ENCODE measurements around the gene THRSP. TPM values are rescaled to one million over a fixed set of nuclear protein-coding genes. Genes with fewer than 3 reads are reported as not detected.

THRSP gene, protein sequence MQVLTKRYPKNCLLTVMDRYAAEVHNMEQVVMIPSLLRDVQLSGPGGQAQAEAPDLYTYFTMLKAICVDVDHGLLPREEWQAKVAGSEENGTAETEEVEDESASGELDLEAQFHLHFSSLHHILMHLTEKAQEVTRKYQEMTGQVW
- not detected in 2 replicates for total RNA-seq

DNA sequence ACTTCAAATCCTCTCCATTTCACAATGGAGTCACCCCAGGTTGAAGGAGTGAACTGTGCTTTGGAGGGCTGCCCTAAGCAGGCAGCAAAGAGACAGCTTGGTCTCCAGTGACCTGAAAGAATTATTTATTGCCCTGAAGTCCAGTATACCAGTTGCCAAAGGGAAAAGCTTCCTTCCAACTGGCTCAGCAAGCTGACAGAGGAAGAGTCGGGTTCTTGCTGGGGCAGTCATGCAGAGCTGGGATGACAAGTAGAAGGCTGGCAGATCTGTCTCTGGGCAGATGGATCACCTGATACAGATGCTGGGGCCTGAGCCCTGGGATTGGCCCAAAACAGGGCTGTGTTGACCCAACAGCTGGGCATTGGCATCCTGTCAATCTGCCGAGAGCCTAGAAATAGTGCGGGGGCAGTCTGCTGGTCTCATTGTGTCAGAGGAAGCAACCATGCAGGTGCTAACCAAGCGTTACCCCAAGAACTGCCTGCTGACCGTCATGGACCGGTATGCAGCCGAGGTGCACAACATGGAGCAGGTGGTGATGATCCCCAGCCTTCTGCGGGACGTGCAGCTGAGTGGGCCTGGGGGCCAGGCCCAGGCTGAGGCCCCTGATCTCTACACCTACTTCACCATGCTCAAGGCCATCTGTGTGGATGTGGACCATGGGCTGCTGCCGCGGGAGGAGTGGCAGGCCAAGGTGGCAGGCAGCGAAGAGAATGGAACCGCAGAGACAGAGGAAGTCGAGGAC is at the start of gene THRSP:
Gene THRSP, plus strand, starts transcription at position 422 of the 742 bp plus-strand sequence. Its CDS starts 21 bp downstream, at position 443.

DNA sequence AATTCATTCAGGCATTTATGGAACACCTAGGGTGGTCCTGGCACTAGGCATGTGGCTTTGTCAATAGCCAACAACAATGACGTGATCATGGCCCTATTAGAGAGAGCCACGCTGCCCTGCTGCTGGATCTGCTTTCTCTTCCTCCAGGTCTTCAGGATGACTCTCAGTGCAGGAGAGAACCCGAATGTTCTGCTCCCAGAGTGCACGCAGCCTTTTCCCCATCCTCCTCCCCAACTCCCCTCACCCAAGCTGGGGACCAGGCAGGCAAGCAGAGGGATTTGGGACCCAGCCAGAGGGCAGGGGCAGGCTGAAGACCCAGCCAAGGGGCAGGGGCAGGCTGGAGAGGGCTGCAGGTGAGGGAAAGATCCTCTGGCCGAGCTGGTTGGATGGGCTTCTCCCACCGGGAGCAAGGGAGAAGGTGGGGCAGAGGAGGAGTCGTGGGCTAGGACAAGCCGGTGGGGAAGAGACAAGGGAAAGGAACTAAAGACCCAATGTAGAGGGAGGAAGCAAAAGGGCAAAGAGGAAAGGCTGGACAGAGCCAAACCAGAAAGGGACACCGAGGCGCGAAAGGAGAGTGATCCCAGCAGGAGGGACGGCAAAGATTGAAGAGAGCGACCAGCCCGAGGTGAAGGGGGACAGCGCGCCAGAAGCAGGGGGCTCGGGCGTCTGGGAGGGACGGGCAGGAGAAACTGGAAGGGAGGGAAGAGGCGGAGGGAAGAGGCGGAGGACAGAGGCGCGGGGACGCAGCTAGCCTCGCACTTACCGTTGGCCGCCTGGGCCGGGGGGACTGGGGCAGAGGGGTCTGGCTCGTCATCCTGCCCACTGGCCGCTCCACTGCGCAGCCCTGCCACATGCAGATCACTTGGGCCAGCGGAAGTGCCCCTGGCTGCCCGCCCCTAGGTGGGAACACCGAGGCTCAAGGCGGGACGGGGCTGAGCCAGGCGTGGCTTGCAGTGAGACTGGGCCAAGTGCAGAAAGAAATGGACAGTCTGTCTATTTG is 41.0 kb upstream of the THRSP start, which contains the start of gene KCTD14:
Gene KCTD14, minus strand, starts transcription at position 880 of the 1,000 bp plus-strand sequence. Its CDS starts 27 bp downstream, at position 853.

DNA sequence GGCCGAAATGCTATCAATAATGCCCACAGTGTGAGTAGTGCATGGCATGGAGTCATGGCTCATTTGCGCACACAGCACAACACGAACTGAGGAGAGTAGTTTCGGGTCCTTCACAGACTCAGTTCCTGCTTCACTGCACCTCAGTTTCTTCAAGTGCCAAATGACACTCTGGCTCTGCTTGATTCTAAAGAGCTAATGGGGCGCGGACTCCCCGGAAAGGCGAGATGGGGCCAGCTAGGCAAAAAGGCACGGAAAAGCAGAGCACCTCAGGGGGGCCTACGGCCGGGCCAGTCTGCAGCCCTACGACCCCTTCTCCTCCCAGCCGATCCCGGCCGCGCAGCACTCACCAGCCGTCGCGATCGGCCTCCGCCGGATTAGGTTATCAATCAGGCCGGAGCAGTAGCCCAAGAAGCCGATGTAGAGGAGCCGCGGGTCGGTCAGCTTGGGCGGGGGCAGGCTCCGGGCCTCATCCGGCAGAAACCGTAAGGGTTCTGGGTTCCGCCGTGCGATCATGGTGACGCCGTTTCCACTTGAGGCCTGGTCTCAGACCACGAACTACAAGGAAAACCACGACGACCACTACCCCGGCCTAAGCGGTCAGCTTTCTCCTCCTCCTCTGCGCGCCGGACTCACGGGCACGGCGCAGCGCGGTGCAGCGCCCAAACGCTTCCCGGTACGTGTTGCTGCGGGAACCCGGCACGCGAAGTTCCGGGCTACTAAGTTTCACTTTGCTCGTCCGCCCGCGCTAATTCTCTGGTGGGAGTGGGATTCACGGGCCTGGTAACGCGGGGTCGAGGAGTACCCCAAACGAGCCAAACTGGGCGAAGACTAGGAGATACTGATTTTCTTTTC is 15.8 kb downstream of the THRSP start, which contains the start of gene NDUFC2:
Gene NDUFC2, minus strand, starts transcription at position 631 of the 852 bp plus-strand sequence. Its CDS starts 118 bp downstream, at position 513.

Other genes with a start within 250 kb of the THRSP start
- 8.5 and 9.5 TPM in 2 replicates for gene RSF1, start 243.1 kb upstream of the THRSP start, total RNA-seq
- gene AAMDC, start 242.7 kb upstream of the THRSP start, total RNA-seq, result 14.7 and 16.1 TPM in 2 replicates
- 17.1 and 20.8 TPM in 2 replicates for gene INTS4, start 69.2 kb upstream of the THRSP start, total RNA-seq
- 8.5 and 8.6 TPM in 2 replicates for gene KCTD14, start 40.6 kb upstream of the THRSP start, total RNA-seq
- gene NDUFC2, start 16.0 kb downstream of the THRSP start, total RNA-seq, result 160 and 186 TPM in 2 replicates
- gene ALG8, start 75.8 kb downstream of the THRSP start, total RNA-seq, result 24.3 and 44.5 TPM in 2 replicates
- gene KCTD21, start 124.8 kb downstream of the THRSP start, total RNA-seq, result 9.8 and 15.5 TPM in 2 replicates
- gene USP35, start 125.1 kb downstream of the THRSP start, total RNA-seq, result 4.1 and 8.6 TPM in 2 replicates